ENCODE results near the gene NSDHL. TPM values are rescaled to one million over a fixed set of nuclear protein-coding genes. Genes with fewer than 3 reads are reported as not detected.

NSDHL gene
- total and polyA plus RNA-seq, 7 donors: 6.1 to 32.5 (median 9.9) TPM

GRCh38 chrX:152912641-152913040 is 81.8 kb downstream of the NSDHL start:
- intact Hi-C loops (cut with DNase I): no loop called here

GRCh38 chrX:152913346-152913745 is 82.5 kb downstream of the NSDHL start:
- Histone ChIP-seq H3K4me3 (no peak overlapping the region), H3K36me3 (no peaks in the 10 kb centered on the region), H3K4me1 (no peaks in the 10 kb centered on the region), H3K27me3 (no peaks in the 10 kb centered on the region), H3K27ac (no peak overlapping the region), H3K9me3 (no peaks in the 10 kb centered on the region)
- TF ChIP-seq POLR2AphosphoS5 (IDR thresholded peaks at IDR 0.05): no peak
- no peak for DNase-seq
- 55 to 86% methylated on average over 10 of the region's 10 CpGs for WGBS, 2 donors
- intact Hi-C loops (cut with DNase I): no loop called here

More at GRCh38 chrX:152912641-152913040, 81.8 kb downstream of the NSDHL start:
- TF ChIP-seq POLR2AphosphoS5 (IDR thresholded peaks at IDR 0.05) (no peak), EP300 (IDR thresholded peaks at IDR 0.05) (no peak), CTCF (IDR thresholded peaks at IDR 0.05) (no peak), POLR2A (IDR thresholded peaks at IDR 0.05) (no peak)
- Histone ChIP-seq H3K27ac (no peak overlapping the region), H3K36me3 (no peaks in the 10 kb centered on the region), H3K9me3 (no peaks in the 10 kb centered on the region), H3K27me3 (no peaks in the 10 kb centered on the region), H3K4me1 (no peaks in the 10 kb centered on the region), H3K4me3 (no peak overlapping the region)
- DNase-seq: no peak
- 78 to 89% methylated on average over 7 of the region's 7 CpGs for WGBS, 2 donors

GRCh38 chrX:152913910-152914309 is 83.0 kb downstream of the NSDHL start:
- TF ChIP-seq EP300 (IDR thresholded peaks at IDR 0.05) (no peak), POLR2A (IDR thresholded peaks at IDR 0.05) (no peak), POLR2AphosphoS5 (IDR thresholded peaks at IDR 0.05) (no peak), CTCF (IDR thresholded peaks at IDR 0.05) (no peak)
- Histone ChIP-seq H3K4me1 (no peaks in the 10 kb centered on the region), H3K27me3 (no peaks in the 10 kb centered on the region), H3K4me3 (no peak overlapping the region), H3K36me3 (no peaks in the 10 kb centered on the region), H3K27ac (no peak overlapping the region), H3K9me3 (no peaks in the 10 kb centered on the region)
- WGBS, 2 donors: 92 to 97% methylated on average over 6 of the region's 6 CpGs
- no peak for DNase-seq
- intact Hi-C loops (cut with DNase I): no loop called here

GRCh38 chrX:152915541-152916241 is 84.8 kb downstream of the NSDHL start:
- no peaks in the 10 kb centered on the region for H3K9me3 ChIP-seq
- 41 to 54% methylated on average over 13 of the region's 13 CpGs for WGBS, 2 donors
- TF ChIP-seq CTCF (IDR thresholded peaks at IDR 0.05): peak in 1 of 4 experiments; percentile 20
- no peak for TF ChIP-seq EP300 (IDR thresholded peaks at IDR 0.05)
- H3K27ac ChIP-seq: no peak overlapping the region
- intact Hi-C loops (cut with DNase I): no loop called here
- DNase-seq: no peak
- H3K4me1 ChIP-seq: no peaks in the 10 kb centered on the region
- no peak overlapping the region for H3K4me3 ChIP-seq
- no peaks in the 10 kb centered on the region for H3K36me3 ChIP-seq
- H3K27me3 ChIP-seq: no peaks in the 10 kb centered on the region

- Histone ChIP-seq H3K9me3 (no peaks in the 10 kb centered on the region), H3K27ac (no peak overlapping the region), H3K36me3 (no peaks in the 10 kb centered on the region), H3K4me1 (no peaks in the 10 kb centered on the region), H3K27me3 (no peaks in the 10 kb centered on the region), H3K4me3 (no peak overlapping the region)
- 51 to 82% methylated on average over 21 of the region's 21 CpGs for WGBS, 2 donors
- intact Hi-C loops (cut with DNase I): no loop called here
- DNase-seq: no peak
- TF ChIP-seq EP300 (IDR thresholded peaks at IDR 0.05) (no peak), POLR2A (IDR thresholded peaks at IDR 0.05) (no peak), POLR2AphosphoS5 (IDR thresholded peaks at IDR 0.05) (no peak), CTCF (IDR thresholded peaks at IDR 0.05) (no peak)
These were observed 87.1 kb downstream of the NSDHL start for GRCh38 chrX:152917656-152918579.

Data from sigmoid colon (tissue), 7 donors.